Stimulated activated naive B cell treated with anti-CD40 and anti-IgM and Interleukin-4, amounts not matched to agents 10 μg/mL and 1 μg/mL and 100 μg/mL, for 72 hours (primary cell): ENCODE data around the gene ZNF737.
A peak's percentile ranks its signal among the peaks of the same experiment; 100 is the strongest.
"Not testable (repeated sequence)": the region's sequence is repeated elsewhere in the genome, so short reads cannot be mapped to it uniquely, and the experiment has no call there.

Experiments
- ATAC-seq, 2 donors: fragments of 150-1000 bp; cut with Tn5 transposase; replicated peaks; 2 replicates each; pipeline ENCODE4 v1.10.0; 2021; ENCODE audit warnings: moderate library complexity in 1 of 2
- DNase-seq: peaks from one replicate; pipeline ENCODE4 v3.0.0; 2021
- H3K27ac Mint-ChIP-seq: one replicate; pipeline ENCODE4 v1.8.0; 2022; ENCODE audit warnings: mild to moderate bottlenecking, mixed read lengths
- H3K27me3 Mint-ChIP-seq, 2 donors: one replicate each; pipeline ENCODE4 v1.8.0; 2022; ENCODE audit warnings: mixed read lengths in 2 of 2
- H3K36me3 Mint-ChIP-seq, 2 donors: one replicate each; pipeline ENCODE4 v1.8.0; 2022; ENCODE audit warnings: mixed read lengths in 2 of 2, mild to moderate bottlenecking in 1 of 2
- H3K4me1 Mint-ChIP-seq, 2 donors: one replicate each; pipeline ENCODE4 v1.8.0; 2022; ENCODE audit warnings: mixed read lengths in 2 of 2, mild to moderate bottlenecking in 1 of 2
- H3K4me3 Mint-ChIP-seq, 2 donors: one replicate each; pipeline ENCODE4 v1.8.0; 2022; ENCODE audit warnings: mild to moderate bottlenecking in 2 of 2, mixed read lengths in 2 of 2, moderate library complexity in 1 of 2
- H3K9me3 Mint-ChIP-seq, 2 donors: one replicate each; pipeline ENCODE4 v1.8.0; 2022; ENCODE audit warnings: mixed read lengths in 2 of 2, mild to moderate bottlenecking in 1 of 2

The ZNF737 gene

DNA sequence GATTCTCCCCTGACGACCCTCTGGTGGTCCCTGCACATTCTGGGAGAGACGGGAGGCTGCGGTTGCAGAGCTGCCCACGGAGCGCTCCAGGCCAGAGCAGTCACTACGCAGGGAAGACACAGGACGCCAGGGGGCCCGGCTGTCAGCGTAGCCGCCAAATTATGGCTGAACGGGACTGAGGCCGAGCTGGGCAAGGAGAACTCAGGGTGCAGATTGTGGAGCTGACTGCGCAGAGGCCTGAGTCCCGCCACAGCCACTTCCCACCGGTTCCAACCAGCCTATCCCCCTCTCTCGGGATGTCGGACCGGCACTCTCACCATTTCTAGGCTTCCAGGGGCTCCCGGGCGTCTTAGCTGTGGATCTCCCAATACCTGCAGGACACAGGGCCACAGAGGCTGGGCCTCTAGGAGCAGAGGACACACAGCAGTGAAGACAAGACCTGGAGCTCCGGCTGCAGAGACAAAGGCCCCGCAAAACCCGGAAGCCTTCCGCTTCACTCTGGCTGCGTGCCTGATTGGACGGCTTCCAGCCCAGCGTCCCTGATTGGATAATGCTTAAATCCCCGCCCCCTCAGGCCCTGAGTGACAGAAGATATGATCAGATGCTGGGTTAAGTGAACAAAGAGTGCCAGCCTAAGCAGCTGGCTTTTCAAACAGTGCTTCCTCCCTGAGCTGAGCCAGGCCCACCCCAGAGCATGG is at the start of gene ZNF737:
Gene ZNF737 (minus strand): TSS at position 461 of the 698 bp plus-strand sequence. CDS start 141 bp downstream, at position 320.
- Mint-ChIP-seq H3K27me3 (no peaks in the 10 kb centered on the region), H3K9me3 (peaks cover 22 to 24% of the 10 kb centered on the region in 2 donors), H3K27ac (peak within 1 kb of the TSS; percentile 100), H3K36me3 (peaks cover 44 to 54% of the 10 kb centered on the region in 2 donors), H3K4me1 (peaks cover 15 to 33% of the 10 kb centered on the region in 2 donors), H3K4me3 (peak within 1 kb of the TSS; percentile 98 to 100)
- ATAC-seq: peak; percentile 88 to 89
- peak; percentile 95 for DNase-seq

DNA sequence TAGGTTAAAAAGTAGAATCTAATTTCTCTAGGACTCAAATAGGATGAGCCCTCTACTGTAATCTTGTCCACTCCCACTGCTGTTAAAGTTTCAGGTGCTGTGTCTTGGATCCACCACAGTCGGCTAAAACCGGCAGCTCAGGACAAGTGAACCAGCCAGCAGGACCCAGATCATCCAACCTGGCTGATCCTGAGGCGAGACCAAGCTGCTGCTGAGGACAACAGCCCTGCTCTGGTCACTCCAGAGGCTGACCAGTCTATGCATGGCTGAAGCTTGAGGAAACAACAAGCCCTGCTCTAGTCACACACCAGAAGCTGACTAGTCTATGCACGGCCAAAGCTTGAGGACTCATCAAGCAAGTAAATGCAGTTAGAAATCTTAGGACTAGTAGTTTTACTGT is 49.4 kb upstream of the ZNF737 start:
- H3K27me3 Mint-ChIP-seq, H3K4me1 Mint-ChIP-seq, DNase-seq, ATAC-seq, H3K27ac Mint-ChIP-seq, H3K4me3 Mint-ChIP-seq: not testable (repeated sequence)
- H3K9me3 Mint-ChIP-seq: peaks cover 29 to 39% of the 10 kb centered on the region in 2 donors
- peaks cover 2 to 19% of the 10 kb centered on the region in 2 donors for H3K36me3 Mint-ChIP-seq

DNA sequence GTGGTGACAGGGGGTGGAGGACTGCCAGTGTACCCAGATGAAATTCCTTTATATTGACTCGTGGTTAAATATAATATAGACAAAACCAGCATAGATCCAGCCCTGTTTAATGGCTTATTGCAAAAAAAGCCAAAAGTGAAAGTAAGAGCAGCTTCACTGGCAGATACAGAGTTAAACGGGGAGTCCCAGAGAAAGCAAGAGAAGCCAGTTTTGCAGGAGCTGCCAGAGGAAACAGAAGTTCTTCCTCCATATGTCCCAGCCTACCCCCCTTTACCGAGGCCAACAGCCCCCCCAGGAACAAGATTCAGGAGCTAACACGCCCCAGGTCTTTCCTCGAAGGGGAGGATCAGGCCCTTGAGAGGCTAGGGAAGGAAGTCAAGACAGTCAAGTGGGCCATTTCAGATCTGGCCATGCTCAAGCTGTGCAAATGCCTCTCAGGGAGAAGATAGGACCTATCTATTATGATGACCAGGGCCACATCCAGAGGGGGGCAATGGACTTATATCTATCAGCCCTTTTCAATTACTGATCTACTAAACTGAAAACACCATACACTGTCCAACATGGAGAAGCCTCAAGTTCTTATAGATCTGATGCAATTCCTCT is 47.2 kb upstream of the ZNF737 start:
- Mint-ChIP-seq H3K4me1 (peaks cover 0 to 3% of the 10 kb centered on the region in 2 donors), H3K27me3 (no peaks in the 10 kb centered on the region), H3K36me3 (peaks cover 4 to 14% of the 10 kb centered on the region in 2 donors), H3K9me3 (peaks cover 27 to 33% of the 10 kb centered on the region in 2 donors), H3K27ac (no peak overlapping the region), H3K4me3 (no peak overlapping the region)
- ATAC-seq: no peak
- DNase-seq: no peak

DNA sequence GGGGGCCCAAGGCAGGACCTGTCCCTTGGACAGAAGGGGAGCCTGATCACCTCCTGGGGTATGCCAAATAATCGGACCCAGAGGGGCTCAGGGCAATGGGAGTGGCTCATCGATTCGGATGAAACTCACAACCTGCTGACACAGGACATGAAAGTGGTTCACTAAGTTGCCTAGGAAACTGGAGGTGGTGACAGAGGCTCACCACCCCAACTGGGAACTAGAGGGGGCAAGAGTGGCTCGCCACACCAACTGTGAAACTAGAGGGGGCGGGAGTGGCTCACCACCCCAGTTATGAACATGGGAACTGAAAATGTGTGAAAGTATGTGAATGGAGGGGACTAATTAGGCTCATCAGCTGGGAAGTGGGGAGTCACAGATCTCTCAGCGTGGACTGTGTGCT is 46.3 kb upstream of the ZNF737 start:
- Mint-ChIP-seq H3K4me3 (no peak overlapping the region), H3K9me3 (peaks cover 26 to 28% of the 10 kb centered on the region in 2 donors), H3K4me1 (peaks cover 0 to 3% of the 10 kb centered on the region in 2 donors), H3K27ac (no peak overlapping the region), H3K27me3 (no peaks in the 10 kb centered on the region), H3K36me3 (peaks cover 4 to 14% of the 10 kb centered on the region in 2 donors)
- DNase-seq (no peak), ATAC-seq (no peak)

DNA sequence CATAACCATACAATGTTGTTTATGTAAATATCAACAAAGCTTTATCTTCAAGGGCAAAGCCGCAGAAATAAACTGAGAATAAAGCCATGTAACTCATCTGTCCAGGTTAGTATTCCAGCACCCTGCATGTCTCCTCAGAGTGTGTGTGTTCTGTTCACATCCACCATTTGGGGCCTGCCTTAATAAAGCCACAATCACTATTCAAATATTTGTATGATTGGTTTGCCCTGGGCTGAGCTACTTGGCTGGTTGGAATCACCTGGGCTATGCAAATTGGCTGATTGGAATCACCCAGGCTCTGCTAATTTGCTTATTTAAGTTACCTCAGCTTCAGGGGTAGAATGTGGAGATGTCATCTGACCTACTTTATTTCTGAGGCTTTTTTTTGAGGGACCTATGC is 42.4 kb upstream of the ZNF737 start:
- ATAC-seq (no peak), DNase-seq (no peak)
- Mint-ChIP-seq H3K9me3 (peaks cover 13 to 14% of the 10 kb centered on the region in 2 donors), H3K27me3 (no peaks in the 10 kb centered on the region), H3K36me3 (peaks cover 2 to 9% of the 10 kb centered on the region in 2 donors), H3K27ac (no peak overlapping the region), H3K4me3 (no peak overlapping the region), H3K4me1 (peaks cover 0 to 3% of the 10 kb centered on the region in 2 donors)

DNA sequence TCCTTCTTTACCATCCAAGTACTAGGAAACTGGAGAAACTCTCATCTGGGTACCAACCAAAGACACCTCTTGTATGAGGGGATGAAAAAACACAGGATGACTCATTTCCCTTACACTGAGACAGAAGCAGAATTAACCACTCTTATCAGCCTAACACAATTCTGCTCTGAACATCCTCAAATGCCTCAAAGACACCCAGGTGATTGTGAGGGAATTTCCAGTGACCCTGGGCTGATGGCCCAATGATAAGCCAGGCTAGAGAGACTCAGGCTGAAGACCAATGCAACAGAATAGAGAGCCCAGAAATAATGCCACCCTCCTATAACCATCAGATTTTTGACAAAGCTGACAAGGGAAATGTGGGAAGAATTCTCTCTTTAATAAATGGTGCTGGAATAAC is 7.0 kb downstream of the ZNF737 start:
- Mint-ChIP-seq H3K27ac (peak overlapping the region; percentile 77), H3K27me3 (no peaks in the 10 kb centered on the region), H3K4me3 (no peak overlapping the region), H3K36me3 (peaks cover 81 to 88% of the 10 kb centered on the region in 2 donors), H3K4me1 (peaks cover 12 to 31% of the 10 kb centered on the region in 2 donors), H3K9me3 (peaks cover 18 to 20% of the 10 kb centered on the region in 2 donors)
- no peak for ATAC-seq
- DNase-seq: no peak

DNA sequence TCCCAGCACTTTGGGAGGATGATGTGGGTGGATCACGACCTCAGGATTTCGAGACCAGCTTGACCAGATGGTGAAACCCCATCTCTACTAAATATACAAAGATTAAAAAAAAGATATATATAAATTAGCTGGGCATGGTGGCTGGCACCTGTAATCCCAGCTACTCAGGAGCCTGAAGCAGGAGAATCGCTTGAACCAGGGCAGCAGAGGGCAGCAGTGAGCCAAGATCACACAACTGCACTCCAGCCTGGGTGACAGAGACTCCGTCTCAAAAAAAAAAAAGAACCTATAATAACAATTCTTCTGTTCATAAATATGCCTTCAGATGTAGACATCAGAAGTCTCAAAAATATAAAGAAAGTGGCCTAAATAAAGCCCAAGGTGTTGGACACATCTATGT is 7.6 kb downstream of the ZNF737 start:
- no peak overlapping the region for H3K27ac Mint-ChIP-seq
- H3K4me3 Mint-ChIP-seq: no peak overlapping the region
- DNase-seq: no peak
- peaks cover 83 to 88% of the 10 kb centered on the region in 2 donors for H3K36me3 Mint-ChIP-seq
- H3K4me1 Mint-ChIP-seq: peaks cover 12 to 28% of the 10 kb centered on the region in 2 donors
- no peak for ATAC-seq
- peaks cover 18 to 20% of the 10 kb centered on the region in 2 donors for H3K9me3 Mint-ChIP-seq
- no peaks in the 10 kb centered on the region for H3K27me3 Mint-ChIP-seq

DNA sequence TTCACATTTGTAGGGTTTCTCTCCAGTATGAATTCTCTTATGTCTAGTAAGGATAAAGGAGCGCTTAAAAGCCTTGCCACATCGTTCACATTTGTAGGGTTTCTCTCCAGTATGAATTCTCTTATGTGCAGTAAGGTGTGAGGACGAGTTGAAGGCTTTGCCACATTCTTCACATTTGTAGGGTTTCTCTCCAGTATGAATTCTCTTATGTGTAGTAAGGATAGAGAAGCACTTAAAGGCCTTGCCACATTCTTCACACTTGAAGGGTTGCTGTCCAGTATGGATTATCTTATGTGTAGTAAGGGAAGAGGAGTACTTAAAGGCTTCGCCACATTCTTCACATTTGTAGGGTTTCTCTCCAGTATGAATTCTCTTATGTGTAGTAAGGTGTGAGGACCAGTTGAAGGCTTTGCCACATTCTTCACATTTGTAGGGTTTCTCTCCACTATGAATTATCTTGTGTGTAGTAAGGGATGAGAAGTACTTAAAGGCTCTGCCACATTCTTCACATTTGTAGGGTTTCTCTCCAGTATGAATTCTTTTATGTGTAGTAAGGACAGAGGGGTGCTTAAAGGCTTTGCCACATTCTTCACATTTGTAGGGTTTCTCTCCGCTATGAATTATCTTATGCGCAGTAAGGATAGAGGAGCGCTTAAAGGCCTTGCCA is 20.8 kb downstream of the ZNF737 start:
- H3K9me3 Mint-ChIP-seq: peaks cover 13 to 26% of the 10 kb centered on the region in 2 donors
- peak overlapping the region in 1 of 2 donors; percentile 21 for H3K4me3 Mint-ChIP-seq
- H3K36me3 Mint-ChIP-seq: peaks cover 56 to 68% of the 10 kb centered on the region in 2 donors
- not testable (repeated sequence) for H3K27me3 Mint-ChIP-seq, ATAC-seq, DNase-seq, H3K4me1 Mint-ChIP-seq
- H3K27ac Mint-ChIP-seq: peak overlapping the region; percentile 88

DNA sequence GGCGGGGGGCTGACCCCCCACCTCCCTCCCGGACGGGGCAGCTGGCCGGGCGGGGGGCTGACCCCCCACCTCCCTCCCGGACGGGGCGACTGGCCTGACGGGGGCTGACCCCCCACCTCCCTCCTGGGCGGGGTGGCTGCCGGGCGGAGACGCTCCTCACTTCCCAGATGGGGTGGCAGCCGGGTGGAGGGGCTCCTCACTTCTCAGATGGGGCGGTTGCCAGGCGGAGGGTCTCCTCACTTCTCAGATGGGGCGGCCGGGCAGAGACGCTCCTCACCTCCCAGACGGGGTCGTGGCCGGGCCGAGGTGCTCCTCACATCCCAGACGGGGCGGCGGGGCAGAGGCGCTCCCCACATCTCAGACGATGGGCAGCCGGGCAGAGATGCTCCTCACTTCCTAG is 35.3 kb downstream of the ZNF737 start:
- H3K27ac Mint-ChIP-seq: peak overlapping the region; percentile 65
- not testable (repeated sequence) for DNase-seq, H3K4me3 Mint-ChIP-seq, H3K27me3 Mint-ChIP-seq, ATAC-seq, H3K4me1 Mint-ChIP-seq
- H3K9me3 Mint-ChIP-seq: peaks cover 4 to 12% of the 10 kb centered on the region in 2 donors
- H3K36me3 Mint-ChIP-seq: peaks cover 13 to 32% of the 10 kb centered on the region in 2 donors

DNA sequence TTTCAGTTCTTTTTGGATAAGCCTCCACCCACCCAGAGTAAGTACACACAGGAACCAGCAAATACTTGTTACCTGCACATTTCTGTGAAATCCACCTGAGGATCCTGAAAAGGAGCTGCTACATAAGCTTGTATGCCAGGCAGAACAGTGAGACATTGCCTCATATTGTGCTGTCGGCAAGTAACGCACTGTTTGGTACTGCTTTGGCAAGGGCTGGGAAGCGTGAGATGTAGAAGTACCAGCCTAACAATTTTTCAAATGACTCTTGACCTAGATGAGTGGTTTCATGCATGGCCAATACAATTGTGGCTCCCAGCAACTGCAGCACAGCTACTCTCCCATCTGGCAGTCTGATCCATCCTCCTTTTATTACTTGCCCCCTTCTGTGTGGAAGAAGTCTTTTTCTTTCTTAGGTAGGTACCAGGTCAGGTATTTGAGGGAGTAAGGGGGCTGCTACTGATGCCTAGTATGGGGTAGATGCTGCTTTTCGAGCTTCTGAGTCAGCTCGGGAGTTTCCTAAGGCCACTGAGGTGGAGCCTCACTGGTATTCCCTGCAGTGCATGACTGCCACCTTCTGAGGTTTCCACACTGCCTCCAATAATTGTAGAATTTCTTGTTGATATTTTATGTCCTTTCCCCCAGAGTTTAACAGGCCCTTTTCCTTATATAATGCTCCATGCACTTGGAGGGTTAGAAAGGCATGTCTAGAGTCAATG is 52.2 kb downstream of the ZNF737 start:
- Mint-ChIP-seq H3K27ac (no peak overlapping the region), H3K36me3 (no peaks in the 10 kb centered on the region), H3K4me1 (no peaks in the 10 kb centered on the region), H3K9me3 (peaks cover 5 to 17% of the 10 kb centered on the region in 2 donors), H3K4me3 (no peak overlapping the region), H3K27me3 (no peaks in the 10 kb centered on the region)
- DNase-seq (no peak), ATAC-seq (no peak)

DNA sequence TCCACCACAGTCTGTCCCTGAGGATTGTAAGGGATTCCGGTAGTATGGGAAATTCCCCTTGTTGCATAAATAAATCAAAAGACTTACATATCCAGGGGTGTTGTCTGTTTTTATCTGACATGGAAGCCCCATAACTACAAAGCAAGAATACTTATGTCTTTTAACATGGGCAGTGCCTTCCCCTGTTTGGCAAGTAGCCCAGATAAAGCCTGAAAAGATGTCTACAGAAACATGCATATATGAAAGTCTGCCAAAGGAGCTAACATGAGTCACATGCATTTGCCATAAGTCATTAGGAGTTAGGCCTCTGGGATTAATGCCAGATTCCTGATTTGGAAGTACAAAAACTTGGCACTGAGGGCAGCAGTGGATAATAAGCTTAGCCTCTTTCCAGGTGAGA is 62.1 kb downstream of the ZNF737 start:
- peaks cover 13 to 28% of the 10 kb centered on the region in 2 donors for H3K9me3 Mint-ChIP-seq
- H3K27me3 Mint-ChIP-seq: no peaks in the 10 kb centered on the region
- ATAC-seq (no peak), DNase-seq (no peak)
- no peak overlapping the region for H3K27ac Mint-ChIP-seq
- peaks cover 0 to 5% of the 10 kb centered on the region in 2 donors for H3K36me3 Mint-ChIP-seq
- H3K4me1 Mint-ChIP-seq: no peaks in the 10 kb centered on the region
- H3K4me3 Mint-ChIP-seq: no peak overlapping the region
